ENCODE measurements around the gene ANTXR1. TPM values are rescaled to one million over a fixed set of nuclear protein-coding genes. Genes with fewer than 3 reads are reported as not detected.

The ANTXR1 gene
- total and polyA plus RNA-seq, 2 donors (not counting 3 experiments of a cell fraction or from before 2014, with no cell fraction given): 4.2 to 17.3 TPM

- H3K27ac ChIP-seq (ENCODE audit: insufficient read depth, low read depth, low read length): no peak overlapping the region
- DNase-seq (ENCODE audit: low read depth, low spot score) (peak; percentile 21), FAIRE-seq (no peak)
- no peaks in the 10 kb centered on the region for H3K36me3 ChIP-seq (ENCODE audit: control insufficient read depth in 2 of 2, extremely low read depth in 1 of 2, insufficient read depth in 2 of 2, low read length in 2 of 2)
- POLR2A ChIA-PET: no interaction called here
- dilution Hi-C loops (cut with MboI; ENCODE audit: extremely low pct_ligation_motif_present, low sequenced_read_pairs) (no loop called here), intact Hi-C loops (cut with micrococcal nuclease) (no loop called here)
- no peak overlapping the region for H3K4me2 ChIP-seq (ENCODE audit: insufficient read depth, low read length)
- H3K4me3 ChIP-seq (replicated peaks in 1 of 3; ENCODE audit: insufficient read depth in 1 of 3, low read depth in 1 of 3, low read length in 3 of 3): no peak overlapping the region
- H4K20me1 ChIP-seq (replicated peaks; ENCODE audit: control insufficient read depth, extremely low read depth, insufficient read depth, low read length): no peaks in the 10 kb centered on the region
- H3K79me2 ChIP-seq (ENCODE audit: control insufficient read depth, insufficient read depth, low read length): no peaks in the 10 kb centered on the region
- no peaks in the 10 kb centered on the region for H3K9me3 ChIP-seq (replicated peaks; ENCODE audit: control insufficient read depth, insufficient read depth, low read length)
- no peaks in the 10 kb centered on the region for H3K27me3 ChIP-seq (ENCODE audit: control insufficient read depth in 2 of 2, insufficient read depth in 2 of 2, low read length in 2 of 2)
- H3K9me1 ChIP-seq (replicated peaks; ENCODE audit: control insufficient read depth, extremely low read depth, insufficient read depth, low read length): no peaks in the 10 kb centered on the region
- TF ChIP-seq MAX (IDR thresholded peaks at IDR 0.05; ENCODE audit: insufficient read depth, insufficient read length): no peak
- no peak for TF ChIP-seq POLR2AphosphoS5 (IDR thresholded peaks at IDR 0.05; ENCODE audit: insufficient read depth, low read depth, low read length)
- no peak for TF ChIP-seq JUN (IDR thresholded peaks at IDR 0.05; ENCODE audit: borderline replicate concordance, insufficient read depth, insufficient read length, low read depth)
- no peak for TF ChIP-seq MYC (IDR thresholded peaks at IDR 0.05; ENCODE audit: low read depth, low read length)
- TF ChIP-seq POLR2A (IDR thresholded peaks at IDR 0.05; ENCODE audit: low read depth, low read length): no peak
- TF ChIP-seq CTCF (IDR thresholded peaks at IDR 0.05; ENCODE audit: extremely low read depth in 1 of 2, insufficient read depth in 1 of 2, low read depth in 1 of 2, low read length in 2 of 2): no peak
- no peak for TF ChIP-seq GATA2 (IDR thresholded peaks at IDR 0.05; ENCODE audit: insufficient read depth, insufficient read length, low read depth, low read length)
- H3K9ac ChIP-seq (replicated peaks; ENCODE audit: extremely low read depth, insufficient read depth, low read length): no peak overlapping the region
- H3K4me1 ChIP-seq (ENCODE audit: control insufficient read depth, extremely low read depth, insufficient read depth, low read length): peaks cover 18% of the 10 kb centered on the region
- H2AFZ ChIP-seq (ENCODE audit: low read depth, low read length): no peak overlapping the region
- BruUV-seq (replicated peaks): no TSS peak
- CTCF ChIA-PET: interaction anchor here (0.7 to 2.5 kb wide), 13 partner anchors 9 to 245 kb away, joined by 3 to 13 read pairs (median 3); no protein-coding TSS in a partner anchor
These were observed 48.5 kb downstream of the ANTXR1 start for GRCh38 chr2:69061525-69061924.
